ENCODE results near the gene TBC1D23.
A peak's percentile ranks its signal among the peaks of the same experiment; 100 is the strongest.
"Not testable (repeated sequence)": the region's sequence is repeated elsewhere in the genome, so short reads cannot be mapped to it uniquely, and the experiment has no call there.

Gene TBC1D23

DNA sequence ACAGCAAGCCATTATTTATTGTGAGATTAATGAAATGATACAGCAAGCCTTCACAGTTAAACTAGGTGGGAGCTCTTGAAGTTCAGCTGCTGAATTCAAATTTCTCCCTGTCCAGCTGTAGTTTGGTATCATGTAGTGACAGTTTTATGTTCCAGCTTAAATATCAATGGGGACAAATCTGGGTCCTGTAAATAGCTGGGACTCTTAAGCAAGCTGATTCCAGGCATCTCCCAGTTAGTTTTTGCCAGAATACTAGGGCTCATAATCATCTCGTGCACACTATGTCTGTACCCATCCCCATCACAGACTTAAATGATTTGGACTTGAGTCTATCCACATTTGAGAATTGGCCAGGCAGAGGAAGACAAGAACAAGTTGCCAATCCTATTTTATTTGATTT, 45.9 kb downstream of the TBC1D23 start:
- DNase-seq (ENCODE audit: low spot score), result no peak

GRCh38 chr3:100310355-100310965, 49.7 kb downstream of the TBC1D23 start:
- DNase-seq (ENCODE audit: low spot score), result no peak

DNA sequence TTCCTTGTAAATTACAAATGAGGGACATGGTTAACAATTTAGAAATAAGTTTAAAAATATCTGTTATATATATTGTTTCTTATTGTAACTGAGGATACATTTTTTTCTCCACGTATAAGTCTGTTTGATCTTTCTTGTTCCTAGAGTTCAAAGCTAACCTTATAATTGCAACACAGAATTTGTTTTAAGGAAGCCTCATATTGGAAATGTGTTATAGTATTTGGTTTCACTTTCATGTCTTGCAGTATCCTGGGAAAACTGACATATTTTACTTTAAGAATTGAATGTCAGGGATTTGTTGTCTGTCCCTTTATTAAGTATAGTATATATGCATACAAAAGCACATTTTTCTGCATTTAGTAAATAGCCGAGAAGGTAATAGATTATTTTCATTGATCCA, 50.2 kb downstream of the TBC1D23 start:
- DNase-seq (ENCODE audit: low spot score), result no peak

DNA sequence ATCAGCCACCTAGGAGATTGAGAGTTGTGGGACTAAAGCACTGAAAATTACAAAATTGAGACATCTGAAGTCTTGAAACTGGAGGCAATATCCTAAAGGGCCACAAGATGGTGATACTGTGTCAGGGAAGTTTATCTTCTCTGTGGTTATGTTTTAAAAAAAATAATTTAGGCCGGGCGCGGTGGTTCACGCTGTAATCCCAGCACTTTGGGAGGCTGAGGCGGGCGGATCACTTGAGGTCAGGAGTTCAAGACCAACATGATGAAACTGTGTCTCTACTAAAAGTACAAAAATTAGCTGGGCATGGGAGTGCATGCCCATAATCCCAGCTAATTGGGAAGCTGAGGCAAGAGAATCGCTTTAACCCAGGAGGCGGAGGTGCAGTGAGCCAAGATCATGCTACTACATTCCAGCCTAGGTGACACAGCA, 55.9 kb downstream of the TBC1D23 start:
- DNase-seq (ENCODE audit: low spot score), result peak; percentile 53

DNA sequence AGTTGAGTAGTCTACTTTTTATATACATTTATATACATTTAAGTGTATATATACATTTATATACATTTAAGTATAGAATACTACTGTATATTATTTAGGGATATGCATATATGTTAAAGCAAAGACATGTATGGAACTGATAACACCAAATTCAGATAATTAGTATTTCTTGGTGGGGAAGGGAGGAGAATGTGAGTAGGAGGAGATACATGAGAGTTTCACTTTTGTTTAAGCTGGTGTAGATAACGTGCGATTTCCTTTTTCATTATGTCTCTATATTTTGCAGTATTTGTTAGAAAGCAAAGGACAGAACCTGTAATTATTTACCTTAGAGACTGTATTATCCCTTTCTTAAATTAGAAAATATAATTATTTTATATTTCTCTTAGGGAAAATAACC, 57.1 kb downstream of the TBC1D23 start:
- no peak for DNase-seq (ENCODE audit: low spot score)

GRCh38 chr3:100319951-100320350, 59.2 kb downstream of the TBC1D23 start:
- no peak for DNase-seq (ENCODE audit: low spot score)

DNA sequence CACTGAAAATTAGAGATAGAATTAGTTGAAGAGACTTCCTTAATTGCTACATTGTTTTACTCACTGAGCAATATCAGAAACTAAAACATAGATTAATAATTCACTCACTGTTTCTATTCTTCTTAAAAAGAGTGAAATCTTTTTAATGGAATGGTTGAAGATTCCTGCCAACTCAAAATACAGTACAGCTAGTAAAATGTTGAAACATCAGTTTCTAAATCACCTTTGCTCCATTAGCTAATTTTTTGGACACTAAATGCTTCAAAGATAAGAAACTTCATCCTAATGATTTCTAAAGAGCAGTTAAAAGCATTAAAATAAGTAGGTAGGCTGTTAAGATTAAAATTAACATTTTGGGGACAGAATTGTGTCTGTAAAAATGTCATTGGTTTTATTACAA, 63.3 kb downstream of the TBC1D23 start:
- no peak for DNase-seq (ENCODE audit: low spot score)

GRCh38 chr3:100325827-100326226, 65.0 kb downstream of the TBC1D23 start:
- no peak for DNase-seq (ENCODE audit: low spot score)

DNA sequence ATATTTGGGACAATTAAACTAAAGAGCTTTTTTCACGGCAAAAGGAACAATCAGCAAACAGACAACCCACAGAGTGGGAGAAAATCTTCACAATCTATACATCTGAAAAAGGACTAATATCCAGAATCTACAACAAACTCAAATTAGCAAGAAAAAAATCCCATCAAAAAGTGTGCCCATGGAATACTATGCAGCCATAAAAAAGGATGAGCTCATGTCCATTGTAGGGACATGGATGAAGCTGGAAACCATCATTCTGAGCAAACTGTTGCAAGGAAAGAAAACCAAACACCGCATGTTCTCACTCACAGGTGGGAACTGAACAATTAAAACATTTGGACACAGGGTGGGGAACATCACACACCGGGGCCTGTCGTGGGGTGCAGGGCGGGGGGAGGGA, 66.6 kb downstream of the TBC1D23 start:
- DNase-seq (ENCODE audit: low spot score), result not testable (repeated sequence)

GRCh38 chr3:100329800-100330489, 69.2 kb downstream of the TBC1D23 start:
- no peak for DNase-seq (ENCODE audit: low spot score)

DNA sequence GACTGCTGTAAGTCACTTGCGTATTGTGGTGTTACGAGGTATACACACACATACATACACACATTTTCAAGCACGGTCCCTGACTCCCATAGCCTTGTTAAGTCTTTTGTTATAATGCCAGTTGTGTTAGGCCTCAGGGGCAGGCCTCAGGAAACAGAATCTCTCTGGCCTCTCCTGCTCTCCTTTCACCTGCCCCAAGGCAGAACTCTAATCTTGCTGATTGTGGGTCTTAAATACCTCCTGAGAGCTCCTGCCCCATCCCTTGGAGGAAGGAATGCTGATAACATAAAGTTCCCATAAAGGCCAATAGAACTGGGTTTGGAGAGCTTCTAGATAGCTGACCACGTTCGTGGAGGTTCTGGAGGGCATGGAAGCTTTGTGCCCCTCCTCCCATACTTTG, 69.9 kb downstream of the TBC1D23 start:
- DNase-seq (ENCODE audit: low spot score), result no peak

- no peak for DNase-seq (ENCODE audit: low spot score)
These were observed 70.9 kb downstream of the TBC1D23 start for GRCh38 chr3:100331660-100332059.

DNA sequence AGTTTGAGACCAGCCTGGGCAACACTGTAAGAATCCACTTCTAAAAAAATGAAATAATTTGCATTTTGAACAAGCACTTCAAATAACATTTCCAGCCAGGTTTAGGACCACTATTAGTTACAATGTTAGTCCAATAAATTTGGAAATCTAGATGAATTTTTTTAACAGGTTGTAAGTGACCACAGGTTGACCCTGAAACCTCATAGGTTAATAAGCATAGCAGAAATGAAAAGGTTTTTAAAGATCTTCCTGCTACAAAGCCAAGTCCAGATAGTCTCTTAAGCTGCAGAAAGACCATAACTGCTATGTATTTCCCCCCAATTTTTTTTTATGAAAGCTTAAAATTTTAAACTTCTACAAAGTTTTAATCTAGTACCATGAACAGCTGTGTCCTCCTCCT, 72.3 kb downstream of the TBC1D23 start:
- DNase-seq (ENCODE audit: low spot score), result no peak

DNA sequence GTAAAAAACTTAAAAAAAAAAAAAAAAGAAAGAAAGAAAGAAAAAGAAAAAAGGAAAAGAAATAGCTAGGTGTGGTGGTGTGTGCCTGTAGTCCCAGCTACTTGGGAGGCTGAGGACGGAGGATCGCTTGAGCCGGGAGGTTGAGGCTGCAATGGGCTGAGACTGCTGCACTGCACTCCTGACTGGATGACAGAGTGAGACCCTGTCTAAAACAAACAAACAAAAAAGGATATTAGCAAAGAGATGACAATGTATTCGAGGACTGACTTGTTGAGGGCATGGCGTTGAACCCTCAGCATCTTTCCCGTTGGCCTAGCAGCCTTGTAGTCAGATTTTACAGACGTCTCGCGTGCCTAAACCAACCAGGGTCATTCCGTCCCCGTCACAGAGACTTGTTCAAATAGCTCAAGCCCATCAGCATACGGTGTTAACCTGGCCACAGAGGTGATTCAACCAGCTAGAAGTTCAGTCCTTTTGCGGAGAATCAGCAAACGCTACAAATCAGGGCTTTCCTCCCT, 73.2 kb downstream of the TBC1D23 start:
- no peak for DNase-seq (ENCODE audit: low spot score)

DNA sequence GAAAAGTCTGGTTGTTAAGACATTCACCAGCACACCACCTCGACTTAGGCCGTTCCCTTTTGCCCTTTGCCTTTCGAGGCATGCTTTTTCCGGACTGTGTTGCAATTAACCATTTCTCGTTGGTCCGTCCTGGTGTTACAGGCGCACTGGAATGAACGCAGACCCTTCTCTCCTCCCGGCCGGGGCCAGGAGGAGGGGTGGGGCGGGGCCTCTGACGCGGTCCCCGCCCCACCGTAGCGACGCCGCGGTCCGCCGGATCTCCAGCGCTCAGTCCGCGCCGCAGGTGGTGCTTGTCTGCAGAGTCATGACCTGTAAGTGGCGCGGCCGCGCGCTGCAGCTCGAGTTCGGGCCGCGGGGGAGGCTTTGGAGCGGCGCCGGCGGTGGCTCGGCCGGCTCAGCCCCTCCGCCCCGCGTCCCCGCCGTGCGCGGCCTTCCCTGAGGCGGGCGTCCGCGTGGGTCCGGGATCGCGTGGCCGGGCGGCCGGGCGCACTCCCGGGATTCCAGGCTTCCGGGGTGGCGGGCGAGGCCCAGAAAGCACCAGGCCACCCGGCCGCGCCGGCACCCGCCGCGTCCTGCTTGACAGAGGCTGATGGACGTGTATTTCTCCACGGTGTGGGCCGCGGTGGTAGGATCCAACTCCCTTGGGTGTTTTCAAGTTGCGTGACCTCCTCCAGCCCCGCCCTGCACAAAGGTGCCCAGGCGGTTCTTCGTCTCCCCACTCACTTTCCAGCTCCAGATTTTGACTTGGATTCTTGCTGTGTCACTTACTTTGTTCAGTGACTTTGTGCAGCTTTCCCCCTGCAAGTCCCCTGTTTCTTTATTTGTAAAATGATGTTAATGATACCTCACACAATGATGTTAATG, 73.9 kb downstream of the TBC1D23 start, which contains the start of gene NIT2:
TSS of gene NIT2 (plus strand) at position 270 of the 864 bp plus-strand sequence. CDS start at position 305, 35 bp downstream.
- DNase-seq (ENCODE audit: low spot score), result peak; percentile 87

GRCh38 chr3:100335434-100335833, 74.6 kb downstream of the TBC1D23 start:
- DNase-seq (ENCODE audit: low spot score), result no peak

DNA sequence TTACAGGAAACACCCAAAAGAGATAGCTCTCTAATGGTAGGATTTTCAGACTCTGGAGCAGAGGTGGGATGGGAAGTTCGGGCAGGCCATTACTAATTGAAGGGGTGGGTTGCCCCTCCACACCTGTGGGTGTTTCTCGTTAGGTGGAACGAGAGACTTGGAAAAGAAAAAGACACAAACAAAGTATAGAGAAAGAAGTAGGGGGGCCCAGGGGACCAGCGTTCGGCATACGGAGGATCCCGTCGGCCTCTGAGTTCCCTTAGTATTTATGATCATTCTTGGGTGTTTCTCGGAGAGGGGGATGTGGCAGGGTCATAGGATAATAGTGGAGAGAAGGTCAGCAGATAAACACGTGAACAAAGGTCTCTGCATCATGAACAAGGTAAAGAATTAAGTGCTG, 75.4 kb downstream of the TBC1D23 start:
- DNase-seq (ENCODE audit: low spot score), result not testable (repeated sequence)

GRCh38 chr3:100338911-100339310, 78.1 kb downstream of the TBC1D23 start:
- DNase-seq (ENCODE audit: low spot score), result no peak

DNA sequence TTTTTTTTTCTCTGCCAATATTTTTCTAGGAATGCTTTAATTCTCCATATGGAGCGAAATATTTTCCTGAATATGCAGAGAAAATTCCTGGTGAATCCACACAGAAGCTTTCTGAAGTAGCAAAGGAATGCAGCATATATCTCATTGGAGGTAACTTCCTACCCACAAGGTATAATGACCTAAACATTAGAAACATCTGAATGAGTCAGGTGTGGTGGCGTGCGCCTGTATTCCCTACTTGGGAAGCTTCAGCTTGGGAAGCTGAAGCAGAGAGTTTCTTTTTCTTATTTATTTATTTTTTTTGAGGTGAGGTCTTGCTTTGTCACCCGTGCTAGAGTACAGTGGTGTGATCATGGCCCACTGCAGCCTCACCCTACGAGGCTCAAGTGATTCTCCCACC, 79.0 kb downstream of the TBC1D23 start:
- no peak for DNase-seq (ENCODE audit: low spot score)

GRCh38 chr3:100340527-100340926, 79.7 kb downstream of the TBC1D23 start:
- no peak for DNase-seq (ENCODE audit: low spot score)

DNA sequence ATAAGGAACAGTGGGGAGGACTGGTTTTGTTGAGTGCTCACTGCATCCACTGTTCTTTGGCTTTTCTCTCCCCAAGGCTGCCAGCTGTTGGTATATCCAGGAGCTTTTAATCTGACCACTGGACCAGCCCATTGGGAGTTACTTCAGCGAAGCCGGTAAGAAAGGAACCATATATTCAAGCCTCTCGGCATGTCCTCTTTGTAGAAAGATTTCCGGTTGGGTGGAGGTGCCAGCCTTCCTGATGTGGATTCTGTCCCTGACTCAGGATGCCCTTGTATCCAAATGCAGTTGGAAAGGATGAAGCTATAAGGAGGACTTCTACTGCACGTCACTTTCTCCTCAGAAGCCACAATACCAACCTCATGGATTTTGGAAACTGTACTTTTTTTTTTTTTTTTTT, 87.9 kb downstream of the TBC1D23 start:
- DNase-seq (ENCODE audit: low spot score), result no peak

DNA sequence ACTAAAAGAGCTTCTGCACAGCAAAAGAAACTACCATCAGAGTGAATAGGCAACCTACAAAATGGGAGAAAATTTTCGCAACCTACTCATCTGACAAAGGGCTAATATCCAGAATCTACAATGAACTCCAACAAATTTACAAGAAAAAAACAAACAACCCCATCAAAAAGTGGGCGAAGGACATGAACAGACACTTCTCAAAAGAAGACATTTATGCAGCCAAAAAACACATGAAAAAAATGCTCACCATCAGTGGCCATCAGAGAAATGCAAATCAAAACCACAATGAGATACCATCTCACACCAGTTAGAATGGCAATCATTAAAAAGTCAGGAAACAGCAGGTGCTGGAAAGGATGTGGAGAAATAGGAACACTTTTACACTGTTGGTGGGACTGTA, 91.0 kb downstream of the TBC1D23 start:
- DNase-seq (ENCODE audit: low spot score), result not testable (repeated sequence)

All from AG08395 (cell line).